Activated CD4-positive, alpha-beta T cell treated with anti-CD3 and anti-CD28 coated beads for 48 hours (primary cell): ENCODE measurements around the gene TPSAB1.
"Not testable (repeated sequence)": the region's sequence is repeated elsewhere in the genome, so short reads cannot be mapped to it uniquely, and the experiment has no call there.

ENCODE experiments used
- DNase-seq: peaks from one replicate; pipeline ENCODE4 v3.0.0-alpha.2; 2020

Gene TPSAB1

GRCh38 chr16:1240436-1240835 is at the start of gene TPSAB1:
TPSAB1 (plus strand) TSS chr16:1240705; CDS start chr16:1240939, 234 bp downstream.
- DNase-seq = not testable (repeated sequence)

GRCh38 chr16:1190789-1191188 is 49.7 kb upstream of the TPSAB1 start:
- DNase-seq = not testable (repeated sequence)

- DNase-seq = no peak
Measured at GRCh38 chr16:1192384-1193073, 48.0 kb upstream of the TPSAB1 start.

GRCh38 chr16:1193143-1193824 is 47.2 kb upstream of the TPSAB1 start:
- no peak for DNase-seq

GRCh38 chr16:1193825-1194581 is 46.5 kb upstream of the TPSAB1 start:
- no peak for DNase-seq

GRCh38 chr16:1194665-1195392 is 45.7 kb upstream of the TPSAB1 start:
- DNase-seq = peak; percentile 33

GRCh38 chr16:1195393-1195666 is 45.2 kb upstream of the TPSAB1 start:
- no peak for DNase-seq

- DNase-seq = no peak
Measured at GRCh38 chr16:1196494-1196893, 44.0 kb upstream of the TPSAB1 start.

GRCh38 chr16:1197237-1197866 is 43.2 kb upstream of the TPSAB1 start:
- DNase-seq = no peak

- DNase-seq = no peak
Measured at GRCh38 chr16:1198194-1198593, 42.3 kb upstream of the TPSAB1 start.

- peak; percentile 28 for DNase-seq
Measured at GRCh38 chr16:1198671-1199346, 41.7 kb upstream of the TPSAB1 start.

GRCh38 chr16:1199347-1200013 is 41.0 kb upstream of the TPSAB1 start:
- DNase-seq = no peak

GRCh38 chr16:1200014-1200627 is 40.4 kb upstream of the TPSAB1 start:
- DNase-seq = no peak

GRCh38 chr16:1201444-1201843 is 39.1 kb upstream of the TPSAB1 start:
- no peak for DNase-seq

- DNase-seq = no peak
Measured at GRCh38 chr16:1202274-1202673, 38.2 kb upstream of the TPSAB1 start.

- no peak for DNase-seq
Measured at GRCh38 chr16:1204933-1205332, 35.6 kb upstream of the TPSAB1 start.

- DNase-seq = no peak
Measured at GRCh38 chr16:1206326-1206725, 34.2 kb upstream of the TPSAB1 start.

- DNase-seq = no peak
Measured at GRCh38 chr16:1206786-1207185, 33.7 kb upstream of the TPSAB1 start.

GRCh38 chr16:1208239-1208830 is 32.2 kb upstream of the TPSAB1 start:
- DNase-seq = no peak

GRCh38 chr16:1209081-1209480 is 31.4 kb upstream of the TPSAB1 start:
- DNase-seq = no peak

GRCh38 chr16:1210461-1210860 is 30.0 kb upstream of the TPSAB1 start:
- DNase-seq = no peak
